LNCAP (cell line): ENCODE measurements around the gene CLEC11A.

Experiments used
- TF ChIP-seq, protein P1 (sequence below): fragments of 450-650 bp; IDR thresholded peaks from 2 replicates; pipeline ENCODE4 v1.5.1; 2017; ENCODE audit warnings: mild to moderate bottlenecking

Gene CLEC11A

DNA sequence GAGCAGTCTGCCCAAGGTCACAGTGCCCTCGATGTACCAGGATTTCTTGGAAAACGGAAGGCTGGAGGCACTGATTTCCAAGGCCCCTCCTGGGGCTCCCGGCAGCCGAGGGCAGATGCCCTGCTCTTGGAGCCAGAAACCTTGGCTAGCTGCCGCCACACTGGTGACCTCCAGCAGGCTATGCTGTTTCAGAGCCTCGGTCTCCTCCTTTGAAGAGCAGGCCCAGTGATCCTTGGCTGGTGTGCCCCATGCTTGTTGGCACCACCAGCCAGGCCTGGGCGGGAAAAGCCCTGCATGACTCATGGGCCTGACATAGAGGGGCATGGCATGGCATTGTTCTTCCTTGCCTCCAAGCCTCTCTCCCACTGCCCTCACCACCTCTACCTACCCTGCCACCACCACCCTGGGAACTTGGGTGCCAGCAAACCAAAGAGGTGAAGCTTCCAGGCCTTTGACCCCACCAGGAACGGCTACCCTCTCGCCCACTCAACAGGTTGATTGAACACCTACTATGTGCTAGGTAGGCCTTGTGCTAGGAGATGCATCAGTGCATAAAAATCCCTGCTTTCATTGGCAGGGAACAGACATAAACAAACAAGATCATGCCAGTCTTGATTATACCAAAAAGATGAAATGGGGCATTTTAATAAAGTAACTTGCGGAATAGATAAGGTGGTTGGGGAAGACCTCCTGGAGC lies 1.6 kb upstream of the CLEC11A start:
- TF ChIP-seq, protein P1, sequence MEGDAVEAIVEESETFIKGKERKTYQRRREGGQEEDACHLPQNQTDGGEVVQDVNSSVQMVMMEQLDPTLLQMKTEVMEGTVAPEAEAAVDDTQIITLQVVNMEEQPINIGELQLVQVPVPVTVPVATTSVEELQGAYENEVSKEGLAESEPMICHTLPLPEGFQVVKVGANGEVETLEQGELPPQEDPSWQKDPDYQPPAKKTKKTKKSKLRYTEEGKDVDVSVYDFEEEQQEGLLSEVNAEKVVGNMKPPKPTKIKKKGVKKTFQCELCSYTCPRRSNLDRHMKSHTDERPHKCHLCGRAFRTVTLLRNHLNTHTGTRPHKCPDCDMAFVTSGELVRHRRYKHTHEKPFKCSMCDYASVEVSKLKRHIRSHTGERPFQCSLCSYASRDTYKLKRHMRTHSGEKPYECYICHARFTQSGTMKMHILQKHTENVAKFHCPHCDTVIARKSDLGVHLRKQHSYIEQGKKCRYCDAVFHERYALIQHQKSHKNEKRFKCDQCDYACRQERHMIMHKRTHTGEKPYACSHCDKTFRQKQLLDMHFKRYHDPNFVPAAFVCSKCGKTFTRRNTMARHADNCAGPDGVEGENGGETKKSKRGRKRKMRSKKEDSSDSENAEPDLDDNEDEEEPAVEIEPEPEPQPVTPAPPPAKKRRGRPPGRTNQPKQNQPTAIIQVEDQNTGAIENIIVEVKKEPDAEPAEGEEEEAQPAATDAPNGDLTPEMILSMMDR = no peak

DNA sequence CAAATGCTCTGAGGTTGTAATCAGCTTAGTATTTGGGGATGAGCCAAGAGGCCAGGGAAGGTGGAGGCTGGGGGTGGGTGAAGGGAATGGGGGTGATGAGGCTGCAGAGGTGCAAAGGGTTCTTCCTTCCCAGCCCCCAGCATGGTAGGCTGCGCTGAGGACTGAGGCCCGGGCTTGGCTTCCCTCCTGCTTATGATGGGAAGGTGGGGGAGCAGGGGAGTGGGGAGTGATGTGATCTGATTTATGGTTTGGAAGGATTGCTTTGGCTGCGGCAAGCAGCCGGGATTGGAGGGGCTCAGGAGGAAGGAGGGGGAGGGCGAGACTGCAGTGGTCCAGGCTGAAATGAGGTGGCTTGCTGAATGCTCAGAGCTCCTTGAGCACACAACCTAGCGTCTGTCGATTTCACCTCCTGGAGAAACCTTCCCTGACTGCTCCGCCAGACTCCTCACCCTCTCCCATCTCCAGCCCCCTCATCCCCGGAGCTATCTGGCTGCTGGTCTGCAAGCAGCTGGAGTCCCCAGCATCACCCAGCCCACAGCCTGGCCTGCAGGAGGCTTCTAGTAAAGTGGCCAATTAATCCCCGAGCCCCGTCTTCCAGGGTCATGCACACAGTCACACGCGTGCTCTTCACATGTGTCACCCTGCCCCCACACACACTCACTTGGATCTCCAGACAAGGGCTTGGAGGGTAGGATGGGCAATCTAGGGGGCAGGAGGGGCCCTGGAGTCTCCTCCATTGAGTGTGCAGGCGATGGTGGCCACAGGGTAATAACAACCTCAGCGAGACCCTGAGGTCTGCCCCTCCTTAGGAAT lies 757 bp upstream of the CLEC11A start:
- TF ChIP-seq, protein P1 = no peak

DNA sequence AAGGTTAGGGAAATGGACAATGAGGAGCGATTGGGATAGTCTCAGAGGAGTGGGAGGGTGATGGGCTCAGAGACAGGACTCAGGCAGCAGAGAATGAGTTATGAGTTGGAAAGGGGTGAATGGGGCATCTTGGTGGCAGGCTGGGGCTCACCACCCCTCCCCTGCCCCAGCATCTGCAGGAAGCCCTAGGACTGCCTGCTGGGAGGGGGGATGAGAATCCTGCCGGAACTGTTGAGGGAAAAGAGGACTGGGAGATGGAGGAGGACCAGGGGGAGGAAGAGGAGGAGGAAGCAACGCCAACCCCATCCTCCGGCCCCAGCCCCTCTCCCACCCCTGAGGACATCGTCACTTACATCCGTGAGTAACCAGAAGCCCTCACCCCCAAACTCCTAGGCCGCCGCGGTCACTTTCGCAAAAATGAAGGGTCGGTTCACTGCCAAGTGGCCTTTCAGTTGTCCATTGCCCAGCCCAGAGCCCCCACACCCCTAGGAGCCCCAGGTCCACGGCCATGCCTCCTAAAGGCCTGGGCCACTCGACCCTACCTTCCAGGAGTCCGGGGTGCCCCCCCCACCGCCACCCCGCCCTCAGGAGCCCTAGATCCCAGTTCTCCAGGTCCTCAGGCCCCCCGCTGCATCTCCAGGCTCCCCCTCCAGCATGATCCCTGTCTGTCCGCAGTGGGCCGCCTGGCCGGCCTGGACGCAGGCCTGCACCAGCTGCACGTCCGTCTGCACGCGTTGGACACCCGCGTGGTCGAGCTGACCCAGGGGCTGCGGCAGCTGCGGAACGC lies 764 bp downstream of the CLEC11A start:
- TF ChIP-seq, protein P1 = no peak

- TF ChIP-seq, protein P1 = peak; percentile 89
Measured at GRCh38 chr19:50724522-50725217, 1.5 kb downstream of the CLEC11A start.

- TF ChIP-seq, protein P1 = no peak
Measured at GRCh38 chr19:50725218-50725910, 2.2 kb downstream of the CLEC11A start.

DNA sequence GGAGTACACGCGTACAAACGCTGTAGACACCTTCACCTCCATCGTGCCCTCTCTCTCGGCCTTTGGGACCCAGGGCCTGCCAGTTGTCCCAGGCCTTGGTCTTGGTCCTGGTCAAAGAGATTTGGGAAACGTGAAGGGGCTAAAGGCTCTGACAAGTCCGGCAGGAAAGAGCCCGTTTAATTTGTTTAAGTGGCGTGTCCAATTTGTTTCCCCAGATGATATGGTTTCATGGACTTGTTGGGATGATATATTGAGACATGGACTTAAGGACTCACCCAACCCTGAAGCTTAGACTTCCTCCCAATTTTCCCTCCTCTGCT lies 2.7 kb downstream of the CLEC11A start:
- TF ChIP-seq, protein P1 = no peak
